GM12801 (cell line): ENCODE measurements around the gene DTNBP1.

Source experiments
- CTCF ChIP-seq: IDR thresholded peaks from one replicate; pipeline ENCODE4 v1.5.1; 2011; ENCODE audit warnings: control low read depth; ENCODE audit not compliant: insufficient read length; ENCODE audit errors: extremely low read depth

DTNBP1 gene

GRCh38 chr6:15663130-15663871 is 473 bp upstream of the DTNBP1 start:
- TF ChIP-seq CTCF, result no peak

- TF ChIP-seq CTCF, result no peak
These were observed 939 bp downstream of the DTNBP1 start for GRCh38 chr6:15661853-15662325.

- no peak for TF ChIP-seq CTCF
These were observed 3.6 kb downstream of the DTNBP1 start for GRCh38 chr6:15659181-15659580.

GRCh38 chr6:15658181-15658744 is 4.6 kb downstream of the DTNBP1 start:
- no peak for TF ChIP-seq CTCF

- no peak for TF ChIP-seq CTCF
These were observed 5.5 kb downstream of the DTNBP1 start for GRCh38 chr6:15657290-15657689.

- no peak for TF ChIP-seq CTCF
These were observed 6.7 kb downstream of the DTNBP1 start for GRCh38 chr6:15656145-15656544.

- TF ChIP-seq CTCF, result no peak
These were observed 8.6 kb downstream of the DTNBP1 start for GRCh38 chr6:15654250-15654649.
